GM21723 (cell line): ENCODE results near the gene TMEM191C.
"Not testable (repeated sequence)": the region's sequence is repeated elsewhere in the genome, so short reads cannot be mapped to it uniquely, and the experiment has no call there.

ENCODE experiments used
- ATAC-seq: cut with Tn5 transposase; IDR thresholded peaks from one replicate; pipeline ENCODE4 v1.9.1; 2021; ENCODE audit warnings: mild to moderate bottlenecking, moderate library complexity; ENCODE audit not compliant: unreplicated experiment

Gene TMEM191C

DNA sequence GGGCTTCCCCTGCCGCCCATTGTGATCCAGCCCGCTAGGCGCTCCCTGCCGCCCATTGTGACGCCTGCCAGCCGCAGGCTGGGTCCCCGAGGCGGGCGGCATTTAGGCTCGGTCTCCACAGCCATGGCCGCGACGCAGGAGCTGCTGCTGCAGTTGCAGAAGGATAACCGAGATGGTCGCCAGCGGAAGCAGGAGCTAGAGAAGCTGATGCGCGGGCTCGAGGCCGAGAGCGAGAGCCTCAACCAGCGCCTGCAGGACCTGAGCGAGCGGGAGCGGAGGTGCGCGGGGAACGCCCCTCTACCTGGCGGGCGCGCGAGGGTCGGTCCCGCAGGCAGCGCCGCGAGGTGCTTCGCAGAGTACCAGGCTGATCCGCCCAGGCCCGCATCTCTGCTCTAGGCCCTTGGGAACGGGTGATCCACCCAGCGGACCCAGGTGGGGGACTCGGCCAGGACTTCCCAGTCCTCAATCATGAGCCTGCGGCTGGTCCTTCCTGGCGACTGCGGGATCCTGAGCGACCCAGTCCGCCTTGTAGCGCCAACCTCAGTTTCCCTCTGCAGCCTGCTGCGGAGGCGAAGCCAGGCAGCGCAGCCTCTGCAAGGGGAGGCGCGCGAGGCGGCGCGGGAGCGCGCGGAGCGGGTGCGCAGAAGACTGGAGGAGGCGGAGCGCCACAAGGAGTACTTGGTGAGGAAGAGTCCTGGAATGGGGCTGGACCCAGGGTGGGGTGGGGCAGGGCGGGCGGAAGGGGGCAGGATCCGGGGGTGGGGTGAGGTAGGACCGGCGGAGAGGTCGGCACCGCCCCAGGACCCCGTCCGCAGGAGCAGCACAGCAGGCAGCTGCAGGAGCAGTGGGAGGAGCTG is at the start of gene TMEM191C:
Gene TMEM191C, plus strand, starts transcription at position 51 of the 857 bp plus-strand sequence. Its CDS starts 73 bp downstream, at position 124.
- not testable (repeated sequence) for ATAC-seq

DNA sequence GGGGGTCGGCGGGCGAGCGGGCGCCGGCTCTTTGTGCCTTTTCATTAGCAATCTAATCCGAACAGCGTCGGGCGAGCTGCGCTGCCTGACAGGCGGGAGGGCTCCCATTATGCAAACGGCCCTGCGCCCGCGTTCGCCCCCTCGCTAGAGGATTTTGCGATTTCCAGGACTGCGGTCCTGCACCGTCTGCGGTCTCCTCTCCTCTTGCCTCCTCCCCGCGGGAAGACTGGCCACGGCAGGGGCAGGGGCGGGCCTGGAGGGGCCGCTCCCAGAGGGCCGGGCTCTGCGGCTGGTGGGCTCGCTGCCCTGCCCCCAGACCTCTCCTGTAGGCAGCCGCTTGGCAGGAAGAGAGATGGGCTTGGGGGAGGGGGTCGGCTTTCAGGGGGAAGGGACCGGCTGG is 49.3 kb upstream of the TMEM191C start:
- peak; percentile 9 for ATAC-seq

DNA sequence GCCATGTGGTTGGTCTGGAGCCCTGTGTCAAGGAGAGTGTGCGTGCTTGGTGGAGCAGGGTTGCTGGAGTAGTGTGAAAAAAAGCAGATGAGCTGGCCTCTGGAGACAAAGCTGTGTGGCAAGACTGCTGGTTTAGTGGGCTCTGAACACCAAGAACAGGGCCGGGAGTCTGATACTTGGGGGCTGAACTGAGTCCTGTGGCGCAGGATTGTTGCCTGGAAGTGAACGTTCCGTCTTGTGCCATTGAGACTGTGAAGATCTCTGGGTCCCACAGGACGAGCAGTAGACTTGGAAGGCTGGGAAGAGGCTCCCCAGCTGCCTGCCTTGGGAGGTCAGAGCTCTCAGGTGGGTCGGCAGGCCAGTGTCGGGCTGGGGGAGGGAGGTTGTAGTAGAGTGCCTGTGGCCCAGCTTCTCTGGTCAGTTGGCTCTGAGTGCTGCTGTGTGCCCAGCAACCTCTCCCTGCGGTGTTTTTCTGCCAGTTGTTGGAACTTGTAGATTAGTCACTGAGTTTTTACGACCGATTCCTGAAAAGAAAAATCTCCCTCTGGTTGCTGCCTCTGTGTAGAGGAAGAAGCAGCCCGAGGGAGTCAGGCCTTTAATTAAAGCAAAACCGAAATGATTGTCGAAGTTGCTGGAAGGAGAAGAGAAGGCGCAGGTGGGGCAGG is 48.1 kb upstream of the TMEM191C start:
- ATAC-seq = not testable (repeated sequence)

DNA sequence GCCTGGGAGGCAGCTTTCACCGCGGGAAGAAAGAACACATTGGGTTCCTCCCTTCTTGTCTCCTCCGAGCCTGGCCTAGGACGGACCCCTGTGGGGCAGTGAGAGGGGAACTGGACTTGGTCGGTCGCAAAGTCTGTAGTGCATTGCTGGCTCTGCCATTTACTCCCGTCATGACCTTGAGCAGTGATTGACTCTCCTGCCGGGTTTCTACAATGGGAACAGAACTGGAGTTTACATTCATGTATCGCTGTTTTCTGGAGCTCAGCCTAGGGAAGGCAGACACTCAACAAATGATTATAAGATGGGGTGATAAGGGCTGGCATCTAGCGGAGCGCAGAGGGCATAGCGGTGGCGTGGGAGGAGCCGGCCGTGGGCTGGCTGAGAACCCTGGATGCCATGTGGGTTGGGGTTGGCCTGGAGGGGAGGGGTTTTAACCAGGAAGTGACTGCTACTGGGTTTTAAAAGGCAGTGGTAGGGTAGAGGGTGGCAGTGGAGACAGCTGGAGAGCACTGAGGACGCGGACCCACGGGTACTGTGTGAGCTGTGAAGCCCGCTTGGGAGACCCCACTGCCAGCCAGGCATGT is 46.9 kb upstream of the TMEM191C start:
- ATAC-seq = not testable (repeated sequence)

DNA sequence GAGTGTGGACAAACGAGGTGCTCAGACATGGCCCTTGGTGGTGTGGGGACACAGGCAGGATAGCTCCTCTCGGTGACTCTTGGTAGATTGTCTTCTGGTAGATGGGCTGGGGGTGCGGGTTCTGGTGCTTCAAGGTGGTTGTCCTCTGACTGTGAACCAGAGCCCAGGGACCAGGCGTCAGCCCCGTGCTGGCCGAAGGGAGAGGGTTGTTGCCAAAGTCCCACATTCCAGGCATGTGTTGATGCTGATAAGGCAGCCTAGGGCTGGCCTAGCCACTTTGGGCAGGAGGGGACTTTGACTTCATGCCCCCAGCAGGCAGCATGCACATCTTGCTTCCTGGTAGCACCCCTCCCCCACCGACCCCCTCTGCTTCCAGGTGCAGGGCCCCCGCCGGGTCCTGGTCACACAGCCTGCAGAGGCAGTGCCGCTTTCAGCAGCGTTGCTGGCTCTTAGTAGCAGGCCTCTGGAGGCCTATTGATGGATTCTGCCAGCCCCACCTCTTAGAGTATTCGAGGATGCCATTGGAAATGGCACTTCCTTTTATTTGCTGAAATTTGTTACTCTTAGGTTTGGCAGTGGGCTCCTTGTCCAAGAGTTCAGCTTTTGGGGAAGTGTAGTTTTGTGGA is 43.0 kb upstream of the TMEM191C start:
- ATAC-seq = not testable (repeated sequence)

DNA sequence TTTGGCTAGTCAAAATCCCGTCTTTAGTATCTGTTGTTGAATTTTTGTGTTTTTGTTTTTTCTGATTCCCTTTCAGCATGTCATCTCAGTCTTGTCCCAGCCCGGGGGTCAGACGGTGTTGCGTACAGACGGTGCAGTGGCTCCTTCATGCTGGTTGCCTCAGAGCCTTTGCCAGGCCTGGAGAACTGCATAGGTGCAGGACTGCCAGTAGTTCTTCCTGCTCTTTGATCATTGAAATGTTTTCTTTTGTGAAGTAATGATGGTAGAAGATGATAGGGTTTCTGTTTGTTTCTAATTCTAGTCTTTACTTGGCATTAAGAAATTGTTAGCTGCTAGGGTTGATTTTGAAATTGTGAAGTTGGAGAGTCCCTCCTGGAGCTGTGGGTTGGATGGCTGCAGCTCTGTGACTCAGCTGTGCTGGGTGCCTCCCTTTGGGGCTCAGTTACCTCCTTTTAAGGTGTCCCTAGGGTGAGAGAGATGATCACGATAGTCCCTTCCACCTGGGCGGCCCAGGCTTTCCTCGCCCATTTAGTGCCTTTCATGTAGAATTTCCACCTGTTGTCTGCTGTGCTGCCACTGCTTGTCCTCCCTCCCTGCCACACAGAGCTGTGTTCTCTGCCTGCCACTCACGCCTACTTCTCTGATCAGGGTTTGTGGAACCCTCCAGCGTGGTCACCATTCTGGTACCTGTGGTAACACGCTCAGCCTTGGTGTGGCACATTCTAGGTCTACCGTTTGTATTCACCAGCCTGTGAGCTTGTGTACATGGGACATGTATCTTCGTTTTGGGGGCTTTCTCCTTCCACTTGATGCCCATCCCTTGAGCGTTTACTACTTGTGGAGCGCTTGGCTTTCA is 32.6 kb upstream of the TMEM191C start:
- ATAC-seq = not testable (repeated sequence)

DNA sequence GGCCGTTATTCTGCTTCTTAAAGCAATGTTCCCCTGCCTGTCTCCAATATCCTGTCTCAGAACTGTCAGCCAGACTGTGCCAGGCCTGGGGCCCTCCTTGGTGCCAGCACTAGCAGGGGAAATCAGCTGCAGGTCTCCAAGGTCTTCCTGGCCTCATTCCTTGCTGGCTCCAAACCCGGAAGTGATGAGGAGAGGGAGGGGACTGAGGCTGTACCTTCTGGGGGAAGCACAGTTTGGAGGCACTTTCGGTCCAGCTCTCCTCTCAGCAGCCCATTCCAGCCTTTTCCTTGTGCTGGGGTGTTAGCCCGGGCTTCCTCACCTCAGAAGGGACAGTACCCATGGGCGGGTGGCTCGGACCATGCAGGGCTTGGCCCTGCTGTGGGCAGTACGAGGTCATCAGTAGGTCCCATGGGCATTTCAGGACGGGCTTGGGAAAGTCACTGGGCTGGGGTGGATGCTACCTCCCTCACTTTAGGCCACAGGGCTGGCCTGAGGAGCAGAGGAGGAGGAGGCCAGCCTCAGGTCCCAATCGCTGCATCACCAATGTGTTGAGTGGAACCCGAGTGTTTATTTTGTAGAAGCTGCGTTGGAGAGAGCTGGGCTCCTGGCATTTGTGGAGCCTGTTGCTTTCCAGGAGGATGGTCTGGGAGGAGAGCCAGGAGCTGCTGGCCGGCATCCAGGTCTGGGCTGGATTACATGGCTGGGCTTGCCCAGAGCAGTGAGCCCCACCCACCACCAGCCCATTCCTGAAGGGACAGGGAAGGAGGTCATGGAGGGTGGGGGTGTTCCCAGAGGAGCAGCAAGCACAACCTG is 31.0 kb upstream of the TMEM191C start:
- ATAC-seq = not testable (repeated sequence)

DNA sequence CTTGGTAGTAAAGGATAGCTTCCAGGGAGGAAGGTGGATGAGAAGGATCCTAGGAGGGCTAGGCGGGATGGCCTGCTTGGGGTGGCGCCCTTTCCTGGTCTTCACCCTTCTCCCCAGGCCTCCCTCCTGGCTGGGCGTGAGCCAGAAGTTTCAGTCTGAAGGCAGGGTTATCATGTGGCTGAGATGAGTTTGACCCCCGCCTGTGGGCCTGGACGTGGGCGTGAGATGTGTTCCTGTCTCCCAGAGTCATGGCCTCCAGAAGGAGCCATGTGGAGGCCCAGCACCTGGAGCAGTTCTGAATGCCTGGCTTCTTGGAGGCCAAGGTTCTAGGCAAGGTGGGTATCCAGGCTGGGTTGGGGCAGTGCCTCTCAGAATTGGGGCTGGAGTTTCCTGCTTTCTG is 29.2 kb upstream of the TMEM191C start:
- ATAC-seq = not testable (repeated sequence)

DNA sequence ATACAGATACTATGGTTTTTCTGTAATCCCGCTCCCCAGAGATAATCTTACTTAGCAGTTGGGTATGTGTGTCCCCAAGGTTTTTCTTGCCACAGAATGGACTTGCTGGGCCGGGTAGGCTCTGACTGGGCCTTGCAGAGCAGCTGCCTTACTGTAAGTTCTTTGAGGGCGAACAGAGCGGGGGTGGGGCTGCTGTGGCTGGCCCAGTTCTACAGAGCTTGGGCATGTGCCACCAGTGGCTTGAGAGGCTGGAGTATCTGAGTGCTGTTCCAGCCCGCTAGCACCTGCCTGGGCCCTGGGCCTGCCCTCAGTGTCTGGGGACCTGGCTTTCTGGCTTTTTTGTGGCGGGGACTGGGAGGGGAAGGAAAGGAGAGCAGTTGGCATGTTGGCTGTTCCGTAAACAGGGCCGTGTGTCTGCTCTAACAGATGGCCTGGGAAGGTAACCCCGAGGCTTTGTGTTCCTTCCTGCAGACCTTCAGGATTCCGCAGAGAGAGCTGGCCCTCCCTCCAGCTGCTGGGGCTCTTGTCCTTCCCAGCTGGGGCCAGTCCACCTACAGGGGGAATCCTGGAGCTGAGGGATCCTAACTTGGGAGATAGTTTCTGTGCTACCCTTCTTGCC is 27.1 kb upstream of the TMEM191C start:
- ATAC-seq = not testable (repeated sequence)

DNA sequence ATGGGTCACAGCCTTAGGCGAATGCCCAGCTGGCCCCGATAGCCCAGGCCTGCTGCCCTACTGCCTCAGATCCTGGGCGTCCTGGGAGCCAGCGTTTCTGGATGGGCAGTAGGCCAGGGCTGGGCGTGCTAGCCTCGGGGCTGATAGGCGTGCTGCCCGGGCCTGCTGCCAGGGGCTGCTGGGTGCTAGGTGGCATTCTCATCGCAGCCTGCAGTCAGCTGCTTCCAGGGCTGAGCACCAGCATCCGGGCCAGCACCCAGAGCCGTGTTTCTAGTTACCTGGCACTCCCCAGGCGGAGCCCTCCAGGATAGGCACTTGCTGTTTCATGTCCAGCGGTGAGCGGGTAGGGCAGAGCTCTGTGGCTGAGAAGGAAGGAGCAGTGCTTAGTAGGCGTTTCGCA is 26.5 kb upstream of the TMEM191C start:
- not testable (repeated sequence) for ATAC-seq

DNA sequence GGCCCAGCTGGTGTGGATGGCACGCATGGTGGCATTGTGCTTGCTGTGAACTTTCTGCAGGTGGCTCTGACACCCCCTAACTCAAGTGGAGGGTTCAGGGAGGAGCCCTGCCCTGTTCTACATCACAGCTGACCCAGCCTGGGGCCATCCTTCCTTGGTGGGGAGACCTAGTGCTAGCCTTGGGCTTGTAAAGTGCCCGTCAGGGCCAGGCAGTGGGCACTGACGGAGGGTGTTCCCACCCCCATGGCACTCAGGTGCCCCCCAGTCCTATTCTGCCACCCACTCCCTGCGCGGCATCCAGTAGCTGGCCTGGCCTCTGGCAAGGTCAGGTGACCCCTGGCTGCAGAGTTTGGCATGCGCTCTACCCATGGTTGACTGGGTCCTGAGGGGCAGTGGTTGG is 26.0 kb upstream of the TMEM191C start:
- ATAC-seq = not testable (repeated sequence)

DNA sequence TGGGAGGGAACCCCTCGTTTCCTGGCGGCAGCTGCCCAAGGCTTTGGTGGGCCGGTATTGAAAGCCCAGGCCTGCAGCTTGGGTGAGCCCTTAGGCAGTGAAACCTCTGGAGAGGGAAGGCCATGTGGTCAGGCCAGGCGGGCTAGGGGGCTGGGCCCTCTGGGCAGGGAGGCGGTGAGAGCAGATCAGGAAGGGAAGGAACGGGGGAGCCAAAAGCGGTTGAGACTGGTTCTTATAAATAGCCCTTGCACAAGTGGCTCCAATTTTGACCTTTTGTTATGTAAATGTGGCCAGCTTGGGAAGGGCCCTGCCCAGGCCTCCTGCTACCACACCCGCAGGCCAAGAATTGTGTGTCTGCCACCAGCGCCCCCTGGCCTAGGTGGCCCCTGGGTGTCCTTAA is 25.1 kb upstream of the TMEM191C start:
- ATAC-seq = not testable (repeated sequence)

DNA sequence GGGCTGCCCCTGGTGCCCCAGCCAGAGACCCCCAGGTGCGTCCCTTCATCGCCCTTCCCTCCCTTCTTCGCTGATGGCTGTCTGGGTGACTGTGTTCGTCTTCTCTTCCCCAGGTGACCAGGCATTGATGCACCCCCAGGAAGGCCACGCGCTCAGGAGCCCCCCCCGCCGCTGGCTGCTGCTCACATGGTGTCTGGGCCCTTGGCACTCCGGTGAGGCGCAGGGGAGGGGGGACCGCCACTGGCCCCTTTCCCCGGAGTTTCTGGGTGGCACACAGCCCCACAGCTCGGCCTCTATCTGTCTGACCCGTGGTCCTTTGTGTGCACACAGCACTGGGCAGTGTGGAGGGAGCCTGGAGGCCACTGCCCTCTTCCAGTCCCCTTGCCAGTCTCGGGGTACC is 24.5 kb upstream of the TMEM191C start:
- not testable (repeated sequence) for ATAC-seq

DNA sequence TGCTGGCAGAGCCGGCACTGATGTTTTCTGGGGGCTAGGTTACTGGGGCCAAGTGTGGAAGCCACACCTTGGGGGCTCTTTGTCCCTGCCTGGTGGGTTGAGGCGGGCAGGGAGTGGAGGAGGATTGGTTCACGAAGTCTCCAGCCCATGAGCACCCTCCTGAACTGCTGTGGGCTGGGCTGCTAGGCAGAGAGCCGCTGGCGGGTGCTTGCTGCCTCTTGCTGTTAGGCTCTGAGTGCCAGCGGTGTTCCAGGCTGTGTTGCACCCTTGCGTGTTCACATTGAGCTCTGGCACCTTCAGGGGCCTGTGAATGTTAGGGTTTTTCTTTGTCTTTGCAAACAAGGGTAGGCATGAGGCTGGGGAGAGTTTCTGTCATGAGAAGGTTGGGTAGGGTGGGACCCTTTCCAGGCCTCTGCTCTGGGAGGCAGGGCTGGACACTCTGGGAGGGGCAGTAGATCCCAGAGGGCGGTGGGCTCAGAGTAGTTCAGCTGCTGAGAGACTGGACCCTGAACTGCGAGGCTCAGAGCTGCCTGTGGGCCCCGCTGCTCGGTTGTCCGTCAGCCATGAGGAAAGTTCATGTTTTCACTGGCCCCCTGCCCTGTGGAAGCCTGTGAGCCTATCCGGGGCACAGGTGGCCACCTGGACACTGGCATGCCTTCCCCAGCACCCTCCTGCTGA is 24.0 kb upstream of the TMEM191C start:
- ATAC-seq = no peak

DNA sequence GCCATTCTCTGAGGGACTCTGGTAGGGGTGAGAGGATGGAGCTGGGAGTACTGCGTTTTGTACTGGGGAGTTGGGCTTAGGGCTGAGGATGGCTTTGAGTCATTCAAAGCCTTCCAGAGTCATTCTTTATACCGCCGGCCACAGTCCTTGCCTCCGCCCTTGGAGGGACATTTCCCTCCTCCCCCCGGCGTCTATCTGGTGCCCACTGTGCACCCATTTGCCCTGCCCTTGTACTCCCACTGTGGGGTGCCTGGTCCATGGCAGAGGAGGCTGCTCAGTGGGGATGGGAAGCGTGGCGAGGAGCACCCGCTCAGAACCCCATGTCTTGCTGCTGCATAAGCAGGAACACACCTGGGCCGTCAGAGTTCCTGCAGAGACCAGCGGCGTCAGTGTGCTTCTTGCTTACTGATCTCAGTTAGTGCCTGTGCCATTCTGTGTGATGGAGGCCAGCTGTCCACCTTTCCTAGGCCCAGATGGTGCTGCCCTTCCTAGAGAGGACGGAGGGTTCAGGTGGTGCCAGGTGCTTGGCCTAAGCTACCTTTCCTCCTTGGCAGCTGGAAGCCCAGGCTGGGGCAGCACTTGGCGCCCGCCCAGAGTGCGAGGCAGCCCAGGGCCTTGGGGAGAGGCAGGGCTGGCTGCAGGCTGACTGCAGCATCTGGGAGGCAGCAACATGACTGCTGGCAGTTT is 23.3 kb upstream of the TMEM191C start:
- ATAC-seq = no peak

DNA sequence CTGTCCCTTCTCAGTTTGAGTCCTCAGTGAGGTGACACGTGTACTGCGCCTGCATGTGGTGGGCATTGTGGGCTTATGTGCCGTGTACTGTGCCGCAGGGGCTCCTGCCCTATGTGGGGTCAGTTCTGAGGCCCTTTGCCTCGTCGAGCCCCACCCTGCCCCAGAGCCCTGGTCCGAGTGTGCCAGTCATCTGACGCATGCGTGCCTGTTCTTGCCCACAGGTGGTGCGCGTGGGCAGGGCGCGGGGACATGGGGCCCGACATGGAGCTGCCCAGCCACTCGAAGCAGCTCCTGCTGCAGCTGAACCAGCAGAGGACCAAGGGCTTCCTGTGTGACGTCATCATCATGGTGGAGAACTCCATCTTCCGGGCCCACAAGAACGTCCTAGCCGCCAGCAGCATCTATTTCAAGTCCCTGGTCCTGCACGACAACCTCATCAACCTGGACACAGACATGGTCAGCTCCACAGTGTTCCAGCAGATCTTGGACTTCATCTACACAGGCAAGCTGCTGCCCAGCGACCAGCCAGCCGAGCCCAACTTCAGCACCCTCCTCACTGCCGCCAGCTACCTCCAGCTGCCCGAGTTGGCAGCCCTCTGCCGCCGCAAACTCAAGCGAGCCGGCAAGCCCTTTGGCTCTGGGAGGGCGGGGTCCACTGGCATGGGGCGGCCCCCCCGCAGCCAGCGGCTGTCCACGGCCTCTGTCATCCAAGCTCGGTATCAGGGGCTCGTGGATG is 22.3 kb upstream of the TMEM191C start:
- ATAC-seq = no peak

DNA sequence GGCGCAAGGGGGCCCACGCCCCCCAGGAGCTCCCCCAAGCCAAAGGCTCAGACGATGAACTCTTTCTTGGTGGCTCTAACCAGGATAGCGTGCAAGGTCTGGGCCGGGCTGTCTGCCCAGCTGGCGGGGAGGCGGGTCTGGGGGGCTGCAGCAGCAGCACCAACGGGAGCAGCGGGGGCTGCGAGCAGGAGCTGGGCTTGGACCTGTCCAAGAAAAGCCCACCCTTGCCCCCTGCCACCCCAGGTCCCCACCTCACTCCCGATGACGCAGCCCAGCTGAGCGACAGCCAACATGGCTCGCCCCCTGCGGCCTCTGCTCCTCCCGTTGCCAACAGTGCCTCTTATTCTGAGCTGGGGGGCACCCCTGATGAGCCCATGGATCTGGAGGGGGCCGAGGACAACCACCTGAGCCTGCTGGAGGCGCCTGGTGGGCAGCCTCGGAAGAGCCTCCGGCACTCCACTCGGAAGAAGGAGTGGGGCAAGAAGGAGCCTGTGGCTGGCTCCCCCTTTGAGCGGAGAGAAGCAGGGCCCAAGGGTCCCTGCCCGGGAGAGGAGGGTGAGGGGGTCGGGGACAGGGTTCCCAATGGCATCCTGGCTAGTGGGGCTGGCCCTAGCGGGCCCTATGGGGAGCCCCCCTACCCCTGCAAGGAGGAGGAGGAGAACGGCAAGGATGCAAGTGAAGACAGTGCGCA is 21.6 kb upstream of the TMEM191C start:
- no peak for ATAC-seq
